H9 (cell line): ENCODE results near the gene RGSL1. TPM values are rescaled to one million over a fixed set of nuclear protein-coding genes. Genes with fewer than 3 reads are reported as not detected.

ENCODE experiments used
- DNase-seq: peaks from one replicate; pipeline ENCODE4 v3.0.0-alpha.2; 2017
- H2AFZ ChIP-seq: one replicate; pipeline ENCODE4 v1.6.1; 2013; ENCODE audit warnings: mild to moderate bottlenecking, low read length, control low read depth, moderate library complexity
- H2AK5ac ChIP-seq: 2 replicates; pipeline ENCODE4 v1.6.1; 2013; ENCODE audit warnings: low read length, control low read depth, mixed read lengths; ENCODE audit not compliant: insufficient read length
- H2BK120ac ChIP-seq: one replicate; pipeline ENCODE4 v1.6.1; 2013; ENCODE audit warnings: low read depth, mild to moderate bottlenecking, low read length, control low read depth, inconsistent platforms; ENCODE audit not compliant: poor library complexity, severe bottlenecking
- H2BK12ac ChIP-seq: 2 replicates; pipeline ENCODE4 v1.6.1; 2013; ENCODE audit warnings: low read length, control low read depth, mixed read lengths, low read depth; ENCODE audit not compliant: insufficient read length
- H2BK15ac ChIP-seq: 2 replicates; pipeline ENCODE4 v1.6.1; 2013; ENCODE audit warnings: low read depth, low read length, control low read depth
- H2BK20ac ChIP-seq: one replicate; pipeline ENCODE4 v1.6.1; 2013; ENCODE audit warnings: low read depth, mild to moderate bottlenecking, low read length, control low read depth, inconsistent platforms; ENCODE audit not compliant: poor library complexity, severe bottlenecking
- H2BK5ac ChIP-seq: 2 replicates; pipeline ENCODE4 v1.6.1; 2013; ENCODE audit warnings: low read length, control low read depth, mixed read lengths; ENCODE audit not compliant: insufficient read length
- H3K14ac ChIP-seq: 2 replicates; pipeline ENCODE4 v1.6.1; 2013; ENCODE audit warnings: low read length, control low read depth; ENCODE audit not compliant: insufficient read depth
- H3K18ac ChIP-seq: 2 replicates; pipeline ENCODE4 v1.6.1; 2013; ENCODE audit warnings: low read depth, mild to moderate bottlenecking, mixed read lengths, low read length, control low read depth; ENCODE audit not compliant: insufficient read length
- H3K23ac ChIP-seq: 2 replicates; pipeline ENCODE4 v1.6.1; 2013; ENCODE audit warnings: low read length, control low read depth, mixed read lengths, low read depth; ENCODE audit not compliant: insufficient read length
- H3K23me2 ChIP-seq: 2 replicates; pipeline ENCODE4 v1.6.1; 2013; ENCODE audit warnings: low read depth, mild to moderate bottlenecking, mixed read lengths, low read length, control low read depth; ENCODE audit not compliant: insufficient read length, poor library complexity, severe bottlenecking
- H3K27ac ChIP-seq: 2 replicates; pipeline ENCODE4 v1.5.1; 2013; ENCODE audit warnings: low read length, control low read depth, mixed read lengths, low read depth; ENCODE audit not compliant: insufficient read length
- H3K27me3 ChIP-seq: 2 replicates; pipeline ENCODE4 v1.6.1; 2013; ENCODE audit warnings: low read length, control low read depth, inconsistent platforms; ENCODE audit not compliant: insufficient read depth
- H3K4ac ChIP-seq: 2 replicates; pipeline ENCODE4 v1.6.1; 2013; ENCODE audit warnings: low read depth, mild to moderate bottlenecking, control low read depth, inconsistent platforms, low read length, moderate library complexity
- H3K4me1 ChIP-seq: 2 replicates; pipeline ENCODE4 v1.6.1; 2013; ENCODE audit warnings: low read length, control low read depth, inconsistent platforms; ENCODE audit not compliant: insufficient read depth
- H3K4me2 ChIP-seq: 2 replicates; pipeline ENCODE4 v1.6.1; 2013; ENCODE audit warnings: low read length, control low read depth, mixed read lengths; ENCODE audit not compliant: insufficient read length, insufficient read depth
- H3K56ac ChIP-seq: 2 replicates; pipeline ENCODE4 v1.6.1; 2013; ENCODE audit warnings: low read depth, mild to moderate bottlenecking, mixed read lengths, low read length, control low read depth; ENCODE audit not compliant: insufficient read length
- H3K79me1 ChIP-seq: 2 replicates; pipeline ENCODE4 v1.6.1; 2013; ENCODE audit warnings: low read depth, mild to moderate bottlenecking, moderate library complexity, low read length, control low read depth, inconsistent platforms; ENCODE audit not compliant: insufficient read depth, poor library complexity, severe bottlenecking
- H3K79me2 ChIP-seq: 2 replicates; pipeline ENCODE4 v1.6.1; 2013; ENCODE audit warnings: low read length, control low read depth, inconsistent platforms; ENCODE audit not compliant: insufficient read depth
- H3K9ac ChIP-seq: 2 replicates; pipeline ENCODE4 v1.6.1; 2013; ENCODE audit warnings: low read length, control low read depth, mixed read lengths; ENCODE audit not compliant: insufficient read length; ENCODE audit errors: extremely low read depth
- H3K9me3 ChIP-seq: one replicate; pipeline ENCODE4 v1.6.1; 2013; ENCODE audit warnings: low read depth, low read length, inconsistent platforms; ENCODE audit not compliant: control insufficient read depth
- H3T11ph ChIP-seq: one replicate; pipeline ENCODE4 v1.6.1; 2013; ENCODE audit warnings: mild to moderate bottlenecking, low read length, control low read depth, inconsistent platforms
- H4K20me1 ChIP-seq: one replicate; pipeline ENCODE4 v1.6.1; 2013; ENCODE audit not compliant: control insufficient read depth, insufficient read length, insufficient read depth
- H4K5ac ChIP-seq: 2 replicates; pipeline ENCODE4 v1.6.1; 2013; ENCODE audit warnings: low read depth, mild to moderate bottlenecking, mixed read lengths, low read length, control low read depth; ENCODE audit not compliant: insufficient read length
- H4K8ac ChIP-seq: replicated peaks from 2 replicates; pipeline ENCODE4 v1.6.1; 2013; ENCODE audit warnings: low read length, control low read depth, mixed read lengths, low read depth; ENCODE audit not compliant: insufficient read length
- H4K91ac ChIP-seq: 2 replicates; pipeline ENCODE4 v1.6.1; 2013; ENCODE audit warnings: low read depth, mild to moderate bottlenecking, moderate library complexity, mixed read lengths, low read length, control low read depth; ENCODE audit not compliant: insufficient read length
- H3K27ac Mint-ChIP-seq, 3 experiments: 2 replicates in 2 of 3; 3 replicates in 1 of 3; pipeline ENCODE4 v1.8.0; 2020 to 2021; ENCODE audit warnings: mixed read lengths in 3 of 3, mild to moderate bottlenecking in 1 of 3, moderate library complexity in 1 of 3
- H3K27me3 Mint-ChIP-seq: 2 replicates; pipeline ENCODE4 v1.8.0; 2021; ENCODE audit warnings: low read depth, mild to moderate bottlenecking, moderate library complexity, mixed read lengths
- H3K36me3 Mint-ChIP-seq, 3 experiments: 2 replicates in 2 of 3; 3 replicates in 1 of 3; pipeline ENCODE4 v1.8.0; 2020 to 2021; ENCODE audit warnings: low read depth in 3 of 3, mixed read lengths in 3 of 3; ENCODE audit not compliant: insufficient read depth in 1 of 3
- H3K4me1 Mint-ChIP-seq, 2 experiments: 2 replicates each; pipeline ENCODE4 v1.8.0; 2020; ENCODE audit warnings: mixed read lengths in 2 of 2
- H3K4me3 Mint-ChIP-seq, 2 experiments: 2 replicates in 1 of 2; 3 replicates in 1 of 2; pipeline ENCODE4 v1.8.0; 2020 to 2021; ENCODE audit warnings: mild to moderate bottlenecking in 2 of 2, mixed read lengths in 2 of 2, moderate library complexity in 1 of 2
- H3K9me3 Mint-ChIP-seq, 2 experiments: 2 replicates in 1 of 2; 3 replicates in 1 of 2; pipeline ENCODE4 v1.8.0; 2020; ENCODE audit warnings: mild to moderate bottlenecking in 2 of 2, mixed read lengths in 2 of 2, moderate library complexity in 1 of 2
- WGBS: extraction: QIAGEN DNeasy Blood & Tissue Kit; methylation state at CpG from one replicate; pipeline ENCODE4 v1.1.7; 2013; ENCODE audit warnings: missing lambda C conversion rate, low lambda C conversion rate, mixed read lengths; ENCODE audit not compliant: insufficient read length; ENCODE audit errors: extremely low coverage; 5-methylcytosine and 5-hydroxymethylcytosine counted together
- total RNA-seq: library from RNA; stranded (reverse); gene quantifications from 2 replicates; pipeline ENCODE4 v1.2.1, GENCODE V29; 2021
- TF ChIP-seq, protein P1 (sequence below): fragments of 200-600 bp; sonication (generic); conservative IDR thresholded peaks from 3 replicates; pipeline ENCODE4 v1.8.0; 2021; ENCODE audit warnings: antibody characterized with exemption, mild to moderate bottlenecking

RGSL1 gene
- total RNA-seq, 1 experiment from 2014 or later: not detected

DNA sequence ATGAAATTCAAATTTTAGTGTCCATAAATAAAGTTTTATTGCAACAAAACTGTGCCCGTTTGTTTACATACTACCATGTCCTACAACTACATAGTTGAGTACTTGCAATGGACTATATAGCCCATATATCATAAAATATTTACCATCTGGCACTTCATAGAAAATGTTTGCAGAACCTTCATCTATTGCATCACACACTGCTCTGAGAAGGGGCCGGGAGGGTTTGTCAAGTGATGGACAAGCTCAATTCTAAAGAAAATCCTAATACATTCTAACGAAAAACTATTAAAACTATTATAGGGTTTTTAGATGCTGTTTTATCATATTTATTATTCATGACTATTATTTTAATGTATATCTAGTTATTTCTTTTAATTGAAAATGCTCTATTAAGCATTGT is 35.9 kb downstream of the RGSL1 start:
- no peaks in the 10 kb centered on the region; the same call in none of the 2 replicates for H3K27me3 Mint-ChIP-seq
- Histone ChIP-seq H2AFZ (no peak overlapping the region), H4K8ac (no peak overlapping the region), H2BK5ac (no peak overlapping the region), H3K27me3 (no peaks in the 10 kb centered on the region), H3K4me2 (no peak overlapping the region), H4K91ac (no peak overlapping the region), H4K5ac (no peak overlapping the region), H4K20me1 (no peaks in the 10 kb centered on the region), H3K9ac (no peak overlapping the region), H2BK12ac (no peak overlapping the region), H2AK5ac (no peak overlapping the region), H3K56ac (no peak overlapping the region), H2BK15ac (no peak overlapping the region), H2BK120ac (no peak overlapping the region), H2BK20ac (no peak overlapping the region), H3K79me2 (no peaks in the 10 kb centered on the region), H3K4me1 (no peaks in the 10 kb centered on the region), H3K18ac (no peak overlapping the region), H3T11ph (no peak overlapping the region), H3K79me1 (no peaks in the 10 kb centered on the region), H3K9me3 (no peaks in the 10 kb centered on the region), H3K23ac (no peak overlapping the region), H3K23me2 (no peaks in the 10 kb centered on the region), H3K4ac (no peak overlapping the region), H3K27ac (no peak overlapping the region), H3K14ac (no peak overlapping the region)
- H3K9me3 Mint-ChIP-seq: no peaks in the 10 kb centered on the region; a peak in 1 of 5 replicates
- H3K4me1 Mint-ChIP-seq: peaks cover 0 to 2% of the 10 kb centered on the region in 2 experiments; a peak in 1 of 4 replicates
- DNase-seq: no peak
- no peaks in the 10 kb centered on the region for H3K36me3 Mint-ChIP-seq
- no CpG with 5 or more reads among the region's 3 CpGs for WGBS
- TF ChIP-seq, protein P1, sequence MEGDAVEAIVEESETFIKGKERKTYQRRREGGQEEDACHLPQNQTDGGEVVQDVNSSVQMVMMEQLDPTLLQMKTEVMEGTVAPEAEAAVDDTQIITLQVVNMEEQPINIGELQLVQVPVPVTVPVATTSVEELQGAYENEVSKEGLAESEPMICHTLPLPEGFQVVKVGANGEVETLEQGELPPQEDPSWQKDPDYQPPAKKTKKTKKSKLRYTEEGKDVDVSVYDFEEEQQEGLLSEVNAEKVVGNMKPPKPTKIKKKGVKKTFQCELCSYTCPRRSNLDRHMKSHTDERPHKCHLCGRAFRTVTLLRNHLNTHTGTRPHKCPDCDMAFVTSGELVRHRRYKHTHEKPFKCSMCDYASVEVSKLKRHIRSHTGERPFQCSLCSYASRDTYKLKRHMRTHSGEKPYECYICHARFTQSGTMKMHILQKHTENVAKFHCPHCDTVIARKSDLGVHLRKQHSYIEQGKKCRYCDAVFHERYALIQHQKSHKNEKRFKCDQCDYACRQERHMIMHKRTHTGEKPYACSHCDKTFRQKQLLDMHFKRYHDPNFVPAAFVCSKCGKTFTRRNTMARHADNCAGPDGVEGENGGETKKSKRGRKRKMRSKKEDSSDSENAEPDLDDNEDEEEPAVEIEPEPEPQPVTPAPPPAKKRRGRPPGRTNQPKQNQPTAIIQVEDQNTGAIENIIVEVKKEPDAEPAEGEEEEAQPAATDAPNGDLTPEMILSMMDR: no peak
- H3K27ac Mint-ChIP-seq: no peak overlapping the region
- no peak overlapping the region for H3K4me3 Mint-ChIP-seq
